ENCODE measurements around the gene VPS39.
"Not testable (repeated sequence)": the region's sequence is repeated elsewhere in the genome, so short reads cannot be mapped to it uniquely, and the experiment has no call there.

VPS39 gene, protein sequence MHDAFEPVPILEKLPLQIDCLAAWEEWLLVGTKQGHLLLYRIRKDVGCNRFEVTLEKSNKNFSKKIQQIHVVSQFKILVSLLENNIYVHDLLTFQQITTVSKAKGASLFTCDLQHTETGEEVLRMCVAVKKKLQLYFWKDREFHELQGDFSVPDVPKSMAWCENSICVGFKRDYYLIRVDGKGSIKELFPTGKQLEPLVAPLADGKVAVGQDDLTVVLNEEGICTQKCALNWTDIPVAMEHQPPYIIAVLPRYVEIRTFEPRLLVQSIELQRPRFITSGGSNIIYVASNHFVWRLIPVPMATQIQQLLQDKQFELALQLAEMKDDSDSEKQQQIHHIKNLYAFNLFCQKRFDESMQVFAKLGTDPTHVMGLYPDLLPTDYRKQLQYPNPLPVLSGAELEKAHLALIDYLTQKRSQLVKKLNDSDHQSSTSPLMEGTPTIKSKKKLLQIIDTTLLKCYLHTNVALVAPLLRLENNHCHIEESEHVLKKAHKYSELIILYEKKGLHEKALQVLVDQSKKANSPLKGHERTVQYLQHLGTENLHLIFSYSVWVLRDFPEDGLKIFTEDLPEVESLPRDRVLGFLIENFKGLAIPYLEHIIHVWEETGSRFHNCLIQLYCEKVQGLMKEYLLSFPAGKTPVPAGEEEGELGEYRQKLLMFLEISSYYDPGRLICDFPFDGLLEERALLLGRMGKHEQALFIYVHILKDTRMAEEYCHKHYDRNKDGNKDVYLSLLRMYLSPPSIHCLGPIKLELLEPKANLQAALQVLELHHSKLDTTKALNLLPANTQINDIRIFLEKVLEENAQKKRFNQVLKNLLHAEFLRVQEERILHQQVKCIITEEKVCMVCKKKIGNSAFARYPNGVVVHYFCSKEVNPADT

DNA sequence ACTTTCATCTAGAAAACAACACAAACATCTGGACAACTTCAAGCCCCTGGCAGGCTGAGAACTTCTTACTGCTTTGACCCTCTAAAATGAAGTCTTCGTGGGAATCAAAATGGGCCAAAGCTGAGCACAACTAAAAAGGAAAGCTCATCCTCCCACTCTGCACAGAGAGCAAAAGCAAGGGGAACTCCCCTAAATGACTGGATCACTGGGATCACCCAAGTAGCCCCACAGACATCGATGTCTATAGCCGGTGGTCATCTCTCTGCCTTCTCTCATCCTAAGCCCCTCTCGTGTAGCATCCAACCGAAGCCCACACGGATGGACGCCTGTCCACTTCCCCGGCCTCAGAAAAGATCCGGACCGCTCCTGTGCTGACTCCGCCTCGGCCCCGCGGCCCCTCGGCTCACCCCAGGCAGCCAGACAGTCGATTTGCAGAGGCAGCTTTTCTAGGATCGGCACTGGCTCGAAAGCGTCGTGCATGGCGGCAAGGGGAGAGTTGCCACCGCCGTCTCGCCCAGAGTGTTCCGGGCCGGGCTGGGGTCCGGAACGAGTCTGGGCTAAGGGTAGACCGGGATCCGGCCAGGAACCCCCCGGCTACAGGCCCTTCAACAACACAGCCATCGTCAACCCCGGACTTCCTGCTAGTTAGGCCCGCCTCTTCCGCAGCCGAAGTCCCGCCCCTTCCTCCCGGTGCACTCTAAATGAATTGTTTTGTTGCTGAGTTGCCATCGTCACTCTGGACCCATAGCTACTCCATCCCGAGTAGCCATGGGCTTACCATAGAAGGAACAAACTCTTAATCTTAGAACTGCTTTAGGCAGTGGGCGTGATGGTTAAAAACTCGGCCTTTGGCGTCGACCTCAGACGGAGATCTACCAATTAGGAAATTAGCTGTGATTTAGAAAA, at the start of gene VPS39:
TSS of gene VPS39 (minus strand) at position 631 of the 906 bp plus-strand sequence. CDS start at position 480, 151 bp downstream.
- DNase-seq: peak; percentile 92
- H3K4me3 Mint-ChIP-seq: peak within 1 kb of the TSS; percentile 96
- H3K27me3 Mint-ChIP-seq: no peaks in the 10 kb centered on the region
- H3K9me3 Mint-ChIP-seq: peaks cover 2% of the 10 kb centered on the region
- H3K4me1 Mint-ChIP-seq: peaks cover 34% of the 10 kb centered on the region
- CTCF ChIA-PET: interaction anchor here (0.6 to 1.2 kb wide), 3 partner anchors 10 to 383 kb away, joined by 3 read pairs; no protein-coding TSS in a partner anchor
- H3K36me3 Mint-ChIP-seq: peaks cover 45% of the 10 kb centered on the region
- peak within 1 kb of the TSS; percentile 95 for H3K27ac Mint-ChIP-seq

DNA sequence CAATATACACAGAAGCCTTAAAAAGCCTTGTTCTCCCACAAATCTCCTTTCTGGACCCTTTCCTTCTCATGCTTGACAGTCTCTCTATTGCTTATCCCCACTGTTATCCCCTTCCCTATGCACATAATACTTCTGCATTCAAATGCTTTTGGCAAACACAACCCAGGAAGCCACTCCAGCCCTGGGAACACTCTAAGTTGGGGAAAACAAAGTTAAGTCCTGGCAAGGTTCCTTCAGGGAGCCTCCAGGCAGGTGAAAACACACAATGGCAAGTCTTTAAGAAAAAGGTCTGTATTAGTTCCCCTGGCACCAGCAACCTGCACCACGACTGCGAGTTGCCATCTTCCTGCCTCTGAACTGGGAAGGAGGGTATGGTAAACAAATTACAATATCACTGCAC, 45.2 kb upstream of the VPS39 start:
- H3K4me1 Mint-ChIP-seq: no peaks in the 10 kb centered on the region
- CTCF ChIA-PET: no interaction called here
- no peak overlapping the region for H3K27ac Mint-ChIP-seq
- no peak for DNase-seq
- H3K9me3 Mint-ChIP-seq: peaks cover 23% of the 10 kb centered on the region
- H3K36me3 Mint-ChIP-seq: peaks cover 59% of the 10 kb centered on the region
- no peak overlapping the region for H3K4me3 Mint-ChIP-seq
- no peaks in the 10 kb centered on the region for H3K27me3 Mint-ChIP-seq

DNA sequence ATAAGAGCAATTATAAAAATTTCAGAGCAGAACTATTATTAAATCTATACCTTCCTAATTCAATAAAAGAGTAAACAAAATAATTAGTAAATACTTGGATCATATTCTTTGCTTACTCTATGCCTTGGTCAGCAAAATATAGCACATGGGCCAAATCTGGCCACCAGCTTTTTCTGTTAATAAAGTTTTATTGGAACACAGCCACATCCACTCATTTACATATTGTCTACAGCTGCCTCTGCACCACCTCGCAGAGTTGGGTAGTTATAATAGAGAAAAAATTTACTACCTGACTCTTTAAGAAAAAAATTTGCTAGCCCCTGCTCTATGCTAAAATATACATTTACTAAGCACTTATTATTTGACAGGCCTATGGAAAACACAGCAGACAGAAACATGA, 32.7 kb upstream of the VPS39 start:
- CTCF ChIA-PET: no interaction called here
- H3K36me3 Mint-ChIP-seq: peaks cover 45% of the 10 kb centered on the region
- H3K4me1 Mint-ChIP-seq: peaks cover 24% of the 10 kb centered on the region
- no peak overlapping the region for H3K27ac Mint-ChIP-seq
- H3K9me3 Mint-ChIP-seq: no peaks in the 10 kb centered on the region
- DNase-seq: no peak
- no peak overlapping the region for H3K4me3 Mint-ChIP-seq
- no peaks in the 10 kb centered on the region for H3K27me3 Mint-ChIP-seq

DNA sequence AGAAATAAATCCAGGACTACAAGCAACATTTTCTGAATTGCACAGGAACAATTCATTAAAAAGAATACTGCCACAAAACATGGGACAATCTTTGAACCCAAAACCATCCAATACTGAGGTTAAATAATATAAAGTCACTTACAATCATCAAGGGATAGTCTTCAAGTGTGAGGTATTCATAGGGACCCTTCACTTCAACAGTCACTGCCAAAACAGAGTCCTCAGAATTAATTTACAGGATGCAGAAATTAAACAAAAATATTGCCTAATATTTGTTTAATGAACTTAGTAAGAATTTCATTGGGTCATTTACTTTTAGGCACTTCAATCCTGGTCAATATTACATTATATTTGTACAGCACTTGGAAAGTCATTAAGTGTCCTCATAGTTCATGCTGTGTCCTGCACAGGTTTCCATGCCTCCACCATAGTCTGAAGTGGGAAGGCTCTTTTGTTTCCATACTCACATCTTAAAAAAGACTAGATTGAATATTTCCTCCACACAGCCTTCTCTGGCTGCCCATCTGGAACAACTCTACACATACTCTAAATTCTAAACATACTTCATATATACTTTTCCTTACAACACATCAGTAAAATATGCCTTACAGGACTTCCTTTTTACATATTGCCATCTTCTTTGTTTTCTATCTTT, 31.6 kb upstream of the VPS39 start:
- CTCF ChIA-PET: no interaction called here
- peaks cover 24% of the 10 kb centered on the region for H3K4me1 Mint-ChIP-seq
- H3K27me3 Mint-ChIP-seq: no peaks in the 10 kb centered on the region
- peaks cover 50% of the 10 kb centered on the region for H3K36me3 Mint-ChIP-seq
- H3K4me3 Mint-ChIP-seq: no peak overlapping the region
- H3K9me3 Mint-ChIP-seq: no peaks in the 10 kb centered on the region
- no peak for DNase-seq
- no peak overlapping the region for H3K27ac Mint-ChIP-seq

DNA sequence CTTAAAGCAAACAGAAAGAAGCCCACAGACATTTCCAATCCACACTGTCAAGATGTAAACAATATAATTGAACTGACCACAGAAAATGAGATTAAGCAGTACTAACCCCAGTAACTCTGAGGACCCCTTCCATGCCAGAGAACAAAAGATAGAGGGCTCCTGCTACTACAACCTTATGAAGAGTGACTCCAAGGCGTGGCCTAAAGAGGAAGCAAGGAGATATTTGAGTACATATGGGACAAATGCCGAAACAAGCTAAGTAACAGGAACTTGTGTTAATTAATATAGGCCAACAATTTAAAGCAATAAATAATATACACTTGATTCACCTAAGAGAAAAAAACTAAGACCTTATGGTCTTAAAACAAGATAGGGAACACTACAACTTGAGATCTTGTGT, 25.0 kb upstream of the VPS39 start:
- Mint-ChIP-seq H3K4me1 (no peaks in the 10 kb centered on the region), H3K27ac (no peak overlapping the region), H3K9me3 (no peaks in the 10 kb centered on the region), H3K4me3 (no peak overlapping the region), H3K36me3 (peaks cover 29% of the 10 kb centered on the region), H3K27me3 (no peaks in the 10 kb centered on the region)
- DNase-seq: no peak
- CTCF ChIA-PET: no interaction called here

DNA sequence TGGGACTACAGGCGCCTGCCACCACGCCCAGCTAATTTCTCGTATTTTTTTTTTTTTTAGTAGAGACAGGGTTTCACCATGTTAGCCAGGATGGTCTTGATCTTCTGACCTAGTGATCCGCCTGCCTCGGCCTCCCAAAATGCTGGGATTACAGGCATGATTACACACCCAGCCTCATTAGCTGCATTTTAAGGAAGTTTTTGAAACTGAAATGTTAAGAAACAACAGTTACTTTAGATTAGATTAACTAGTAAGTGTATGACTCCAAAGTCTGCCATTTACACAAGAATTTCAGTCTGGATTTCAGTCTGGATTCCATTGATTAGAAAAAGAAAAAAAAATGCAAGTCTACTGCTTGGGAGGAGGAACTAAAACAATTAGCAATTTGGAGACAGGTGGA, 24.5 kb upstream of the VPS39 start:
- peaks cover 27% of the 10 kb centered on the region for H3K36me3 Mint-ChIP-seq
- H3K9me3 Mint-ChIP-seq: no peaks in the 10 kb centered on the region
- no peaks in the 10 kb centered on the region for H3K27me3 Mint-ChIP-seq
- CTCF ChIA-PET: no interaction called here
- H3K4me1 Mint-ChIP-seq: no peaks in the 10 kb centered on the region
- no peak overlapping the region for H3K4me3 Mint-ChIP-seq
- H3K27ac Mint-ChIP-seq: no peak overlapping the region
- DNase-seq: no peak

DNA sequence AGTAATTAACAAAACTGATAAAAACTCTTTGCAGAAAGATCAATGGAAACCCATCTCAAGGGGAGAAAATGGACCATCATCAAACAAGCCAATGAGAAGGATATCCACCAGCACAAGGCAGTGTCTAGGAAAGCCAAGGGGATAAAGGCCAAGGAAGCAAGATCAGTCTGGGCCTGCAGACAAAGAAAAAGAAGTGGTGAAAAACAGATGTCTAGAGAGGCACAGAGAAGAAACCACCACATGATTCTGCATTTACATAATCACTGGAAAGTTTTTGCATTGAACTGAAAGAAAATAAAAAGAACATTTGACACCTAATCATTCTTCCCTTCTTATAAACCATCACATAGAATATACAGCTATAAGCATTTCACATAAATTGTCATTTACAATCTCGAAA, 23.0 kb upstream of the VPS39 start:
- H3K27ac Mint-ChIP-seq: no peak overlapping the region
- peaks cover 30% of the 10 kb centered on the region for H3K36me3 Mint-ChIP-seq
- CTCF ChIA-PET: no interaction called here
- H3K4me3 Mint-ChIP-seq: no peak overlapping the region
- no peak for DNase-seq
- H3K9me3 Mint-ChIP-seq: no peaks in the 10 kb centered on the region
- H3K4me1 Mint-ChIP-seq: no peaks in the 10 kb centered on the region
- H3K27me3 Mint-ChIP-seq: no peaks in the 10 kb centered on the region

DNA sequence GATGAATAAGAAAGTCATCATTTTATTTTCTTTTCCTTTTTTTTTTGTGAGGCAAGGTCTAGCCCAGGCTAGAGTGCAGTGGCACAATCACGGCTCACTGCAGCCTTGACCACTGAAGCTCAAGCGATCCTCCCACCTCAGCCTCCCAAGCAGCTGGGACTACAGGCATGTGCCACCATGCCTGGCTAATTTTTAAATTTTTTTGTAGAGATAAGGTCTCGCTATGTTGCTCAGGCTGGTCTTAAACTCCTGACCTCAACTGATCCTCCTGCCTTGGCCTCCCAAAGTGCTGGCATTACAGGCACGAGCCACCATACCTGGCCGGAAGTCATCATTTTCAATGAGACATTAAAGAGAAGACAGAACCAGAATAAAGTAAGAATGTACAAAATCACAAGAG, 20.9 kb upstream of the VPS39 start:
- H3K27ac Mint-ChIP-seq, H3K9me3 Mint-ChIP-seq, CTCF ChIA-PET, H3K4me1 Mint-ChIP-seq, DNase-seq, H3K4me3 Mint-ChIP-seq, H3K27me3 Mint-ChIP-seq: not testable (repeated sequence)
- peaks cover 35% of the 10 kb centered on the region for H3K36me3 Mint-ChIP-seq

DNA sequence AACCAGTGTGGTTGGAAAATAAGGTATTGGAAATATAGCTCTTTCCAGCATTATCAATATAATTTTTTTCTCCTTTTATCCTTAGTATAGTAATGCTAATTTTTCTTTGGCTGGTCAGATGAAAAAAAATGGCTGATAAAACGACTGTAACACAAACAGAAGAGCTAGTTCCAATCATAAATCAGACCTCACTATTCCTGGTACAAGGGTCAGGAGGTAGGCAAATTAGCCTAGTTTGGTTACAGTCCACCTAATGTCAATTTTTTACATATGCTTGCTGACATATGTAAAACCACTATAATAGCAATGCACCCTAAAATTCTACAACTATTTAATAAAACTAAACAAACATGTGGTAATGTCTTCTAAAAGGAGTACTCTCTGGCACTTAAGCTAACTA, 19.9 kb upstream of the VPS39 start:
- H3K27ac Mint-ChIP-seq: no peak overlapping the region
- DNase-seq: no peak
- no peak overlapping the region for H3K4me3 Mint-ChIP-seq
- peaks cover 40% of the 10 kb centered on the region for H3K36me3 Mint-ChIP-seq
- H3K9me3 Mint-ChIP-seq: no peaks in the 10 kb centered on the region
- CTCF ChIA-PET: no interaction called here
- no peaks in the 10 kb centered on the region for H3K27me3 Mint-ChIP-seq
- H3K4me1 Mint-ChIP-seq: no peaks in the 10 kb centered on the region

DNA sequence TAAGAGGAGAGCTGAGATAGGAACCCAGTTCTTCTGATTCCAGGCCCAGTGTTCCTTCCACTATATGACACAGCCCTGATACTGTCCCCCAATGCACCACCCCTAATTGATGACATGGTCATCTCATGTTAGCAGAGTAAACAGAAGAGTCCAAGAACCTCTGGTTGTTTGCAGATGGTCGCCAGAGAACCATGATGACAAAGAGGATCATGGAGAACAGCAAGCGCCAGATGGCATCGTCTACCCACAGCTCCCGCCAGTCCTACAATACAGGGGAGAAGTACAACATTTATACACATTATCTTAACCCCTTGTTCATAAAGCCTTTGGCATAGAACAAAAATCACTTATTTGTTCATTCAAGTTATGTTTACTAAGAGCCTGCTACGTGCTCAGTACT, 18.5 kb upstream of the VPS39 start:
- no peak for DNase-seq
- Mint-ChIP-seq H3K4me1 (no peaks in the 10 kb centered on the region), H3K4me3 (no peak overlapping the region), H3K27me3 (no peaks in the 10 kb centered on the region), H3K36me3 (peaks cover 35% of the 10 kb centered on the region), H3K27ac (no peak overlapping the region), H3K9me3 (no peaks in the 10 kb centered on the region)
- CTCF ChIA-PET: no interaction called here

DNA sequence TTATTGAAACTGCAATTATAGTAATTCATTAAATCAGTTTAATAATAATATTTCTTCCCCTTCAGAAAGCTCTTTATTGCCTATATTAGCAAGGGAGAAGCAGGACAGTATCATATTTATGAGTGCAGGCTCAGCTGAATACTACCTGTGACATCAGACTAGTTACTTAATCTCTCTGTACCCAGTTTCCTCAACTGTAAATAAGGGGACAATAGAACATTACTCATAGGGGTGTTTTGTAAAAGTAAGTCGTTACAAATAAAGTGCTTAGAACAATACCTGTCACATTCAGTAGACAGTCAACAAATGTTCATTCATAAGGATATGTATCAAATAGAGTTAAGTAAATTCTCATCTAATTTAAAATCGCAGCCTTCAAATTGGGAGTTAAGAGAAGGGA, 12.1 kb upstream of the VPS39 start:
- CTCF ChIA-PET: interaction anchor here (0.8 kb wide), 1 partner anchor 20 kb away, joined by 3 read pairs; no protein-coding TSS in a partner anchor
- Mint-ChIP-seq H3K27ac (no peak overlapping the region), H3K36me3 (peaks cover 49% of the 10 kb centered on the region), H3K4me1 (no peaks in the 10 kb centered on the region), H3K9me3 (no peaks in the 10 kb centered on the region), H3K27me3 (no peaks in the 10 kb centered on the region), H3K4me3 (no peak overlapping the region)
- DNase-seq: no peak

DNA sequence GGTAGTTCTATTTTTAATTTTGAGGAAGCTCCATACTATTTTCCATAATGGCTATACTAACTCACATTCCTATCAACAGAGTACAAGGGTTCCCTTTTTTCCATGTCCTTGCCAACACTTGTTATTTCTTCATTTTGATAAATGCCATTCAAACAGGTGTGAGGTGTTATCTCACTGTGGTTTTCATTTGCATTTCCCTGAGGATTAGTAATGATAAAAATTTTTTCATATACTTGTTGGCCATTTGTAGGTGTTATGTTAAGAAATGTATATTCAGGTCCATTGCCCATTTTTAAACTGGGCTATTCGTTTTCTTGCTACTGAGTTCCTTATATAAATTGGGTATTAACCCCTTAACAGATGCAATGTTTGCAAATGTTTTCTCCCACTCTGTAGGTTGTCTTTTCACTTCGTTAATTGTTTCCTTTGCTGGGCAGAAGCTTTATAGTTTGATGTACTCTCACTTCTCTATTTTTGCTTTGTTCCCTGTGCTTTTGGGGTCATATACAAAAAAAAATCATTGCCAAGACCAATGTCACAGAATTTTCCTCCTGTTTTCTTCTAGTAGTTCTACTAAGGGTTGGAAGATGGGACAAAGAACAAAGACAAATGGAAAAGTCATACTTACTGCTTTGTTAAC, 11.0 kb upstream of the VPS39 start:
- Mint-ChIP-seq H3K4me1 (peaks cover 5% of the 10 kb centered on the region), H3K4me3 (no peak overlapping the region), H3K27me3 (no peaks in the 10 kb centered on the region), H3K9me3 (no peaks in the 10 kb centered on the region), H3K27ac (no peak overlapping the region), H3K36me3 (peaks cover 47% of the 10 kb centered on the region)
- CTCF ChIA-PET: interaction anchor here (0.6 kb wide), 1 partner anchor 326 kb away, joined by 3 read pairs; no protein-coding TSS in a partner anchor
- no peak for DNase-seq

DNA sequence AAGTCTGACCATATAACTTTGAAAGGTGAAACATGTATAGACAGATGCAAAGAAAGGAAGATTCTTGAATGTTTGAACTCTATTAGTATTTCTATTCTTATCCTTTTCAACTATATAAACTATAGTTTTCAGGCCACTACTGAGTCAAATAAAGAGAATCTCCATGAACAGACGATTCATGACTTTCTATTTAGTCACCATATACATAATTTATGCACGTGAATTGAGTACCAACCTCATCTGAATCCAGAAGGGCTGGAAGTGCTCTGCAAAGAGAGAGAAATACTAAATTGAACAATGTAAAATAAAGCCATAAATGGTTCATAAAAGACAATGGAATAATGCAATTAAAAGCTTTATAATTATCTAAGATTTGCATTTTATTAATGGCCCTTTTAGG, 9.5 kb upstream of the VPS39 start:
- Mint-ChIP-seq H3K27ac (no peak overlapping the region), H3K4me1 (peaks cover 5% of the 10 kb centered on the region), H3K9me3 (no peaks in the 10 kb centered on the region), H3K4me3 (no peak overlapping the region), H3K36me3 (peaks cover 54% of the 10 kb centered on the region), H3K27me3 (no peaks in the 10 kb centered on the region)
- no peak for DNase-seq
- CTCF ChIA-PET: interaction anchor here (0.8 to 1.0 kb wide), 2 partner anchors 9 to 168 kb away, joined by 3 to 4 read pairs; partner anchors contain the start of gene VPS39

Data from activated naive CD4-positive, alpha-beta T cell treated with anti-CD3 and anti-CD28 coated beads, Interleukin-2, amount 10 ng/mL, durations not matched to agents 7 days and 5 days (primary cell).